G401.6 (cell line): ENCODE measurements around the gene BACH2.
"Not testable (repeated sequence)": the region's sequence is repeated elsewhere in the genome, so short reads cannot be mapped to it uniquely, and the experiment has no call there.

Source experiments
- FAIRE-seq: peaks from 2 replicates; lab custom pipeline; 2012; peaks lifted over from hg19 to GRCh38; lab: Jason Lieb, UNC

Gene BACH2

DNA sequence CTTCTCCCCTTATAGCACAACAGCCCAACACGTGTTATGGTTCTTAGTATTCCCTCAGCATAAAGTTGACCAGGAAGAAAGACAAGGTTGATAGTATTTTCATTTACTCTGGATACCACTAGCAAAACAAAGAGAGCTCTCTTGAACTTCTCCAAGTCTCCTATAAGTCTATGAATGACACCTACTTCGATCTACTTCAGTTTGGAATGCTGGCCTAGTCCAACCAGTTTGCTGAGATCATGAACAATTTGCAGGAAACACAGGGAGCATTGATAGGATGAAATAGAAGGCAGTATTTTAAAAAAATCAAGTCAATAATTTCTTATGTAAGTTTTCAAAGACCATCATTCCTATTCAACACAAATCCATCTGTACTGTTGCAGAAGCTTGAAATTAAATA, 308.8 kb downstream of the BACH2 start:
- FAIRE-seq: no peak

DNA sequence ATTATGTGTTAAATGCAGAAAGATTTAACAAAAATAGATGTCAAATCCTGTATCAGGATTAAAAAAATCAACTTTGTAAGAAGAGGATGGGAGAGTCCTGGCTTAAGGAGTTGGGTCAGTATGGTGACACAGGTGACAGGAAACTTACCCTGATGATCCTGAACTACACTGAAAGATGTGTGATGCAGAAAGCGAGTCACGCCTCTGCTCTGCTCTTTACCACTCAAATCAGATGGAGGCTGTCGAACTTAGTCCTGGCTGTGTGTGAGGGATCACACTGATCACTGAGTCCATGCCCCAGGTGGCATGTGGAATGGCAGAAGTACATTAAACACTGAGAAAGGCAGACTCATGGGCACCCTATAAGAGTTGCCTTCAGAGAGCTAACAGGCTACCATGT, 309.5 kb downstream of the BACH2 start:
- FAIRE-seq: no peak

DNA sequence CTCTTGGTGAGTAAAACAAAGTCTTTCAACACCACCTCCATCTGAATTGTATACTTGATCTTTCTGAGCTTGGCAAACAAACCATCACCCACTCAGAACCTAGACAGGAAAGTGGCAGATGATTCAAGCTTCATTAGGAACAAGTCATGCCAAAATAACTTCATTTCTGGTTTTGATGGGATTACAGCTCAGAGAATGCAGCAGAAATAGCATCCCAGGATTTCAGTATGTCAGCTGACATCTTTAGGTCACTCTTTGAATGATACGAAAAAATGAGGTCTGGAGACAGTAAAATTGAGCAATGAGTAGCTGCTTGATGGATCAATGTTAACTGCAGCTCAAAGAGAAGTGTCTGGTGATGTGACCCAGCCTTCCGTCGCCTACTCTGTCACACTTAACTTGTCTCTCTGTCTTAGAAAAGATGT, 310.0 kb downstream of the BACH2 start:
- no peak for FAIRE-seq

DNA sequence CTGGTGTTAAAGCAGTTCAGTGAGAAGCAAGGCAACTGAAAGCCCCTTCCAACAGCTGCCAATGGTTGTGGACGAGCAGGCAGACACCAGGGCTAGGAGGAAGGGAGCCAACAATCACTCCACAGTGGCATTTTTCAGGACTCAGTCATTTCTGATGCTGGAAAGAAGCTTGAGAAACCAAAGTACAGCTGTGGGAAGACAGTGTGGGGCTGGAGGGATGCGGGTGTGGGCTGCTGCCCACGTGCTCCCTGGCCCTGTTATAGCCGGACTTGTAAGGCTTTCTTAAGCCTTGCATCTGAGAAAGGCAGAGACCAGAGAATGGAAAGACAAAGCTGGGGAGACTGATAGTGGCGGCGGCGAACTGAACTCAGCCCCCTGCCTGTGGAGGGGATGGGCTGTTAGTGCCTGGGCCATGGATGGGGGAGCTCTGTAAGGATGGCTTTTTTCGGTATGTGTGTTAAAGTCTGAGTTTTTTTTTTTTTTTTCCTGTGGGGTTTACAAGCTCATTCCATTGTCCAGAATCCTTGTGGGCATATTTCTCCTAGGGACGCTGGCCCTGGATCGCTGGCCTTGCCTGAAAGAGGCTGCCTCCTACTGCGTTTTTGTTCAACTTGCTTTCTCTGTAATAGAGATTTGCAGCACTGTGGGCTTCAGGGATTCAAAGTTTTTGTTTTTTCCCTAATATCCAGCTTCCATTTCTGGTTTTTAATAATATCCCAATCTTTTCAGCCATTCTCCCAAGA, 310.7 kb downstream of the BACH2 start:
- FAIRE-seq: no peak

DNA sequence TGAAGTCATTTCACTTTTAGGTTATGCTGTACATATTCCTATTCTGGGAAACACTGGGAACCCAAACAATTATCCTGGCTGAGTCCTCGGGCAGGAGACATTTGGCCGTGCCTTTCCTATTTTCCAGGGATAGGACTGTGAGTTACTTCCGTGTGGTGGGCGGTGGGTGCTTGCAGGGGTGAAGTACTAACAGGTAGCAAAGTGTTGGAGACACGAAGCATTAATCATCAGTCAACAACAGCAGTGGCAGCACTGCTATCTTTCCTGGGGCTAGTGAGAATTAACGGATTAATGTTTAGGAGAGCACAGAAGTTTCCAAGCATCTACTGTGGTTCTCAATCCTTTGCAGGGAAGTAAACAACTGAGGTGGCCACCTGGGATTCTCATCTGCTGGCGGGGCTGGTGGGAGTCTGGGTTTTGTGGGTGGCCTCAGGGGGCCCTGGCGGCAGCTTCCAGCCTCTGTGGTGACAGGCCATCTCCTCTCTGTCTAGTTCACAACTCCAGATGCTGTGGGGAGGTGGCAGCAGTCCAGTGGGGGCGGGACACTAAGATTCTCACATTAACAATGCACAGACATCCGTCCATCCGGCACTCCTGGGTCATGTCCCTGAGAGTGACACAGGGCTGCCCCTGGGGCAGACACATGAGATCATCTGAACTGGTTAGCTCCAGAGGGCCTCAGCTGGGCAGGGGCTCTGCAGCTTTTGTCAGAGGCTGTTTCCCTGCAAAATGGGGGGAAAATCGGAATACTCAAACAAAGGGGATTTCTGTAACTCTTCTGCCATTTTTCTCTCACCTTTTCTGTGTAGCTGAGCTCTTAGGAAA, 311.5 kb downstream of the BACH2 start:
- no peak for FAIRE-seq

DNA sequence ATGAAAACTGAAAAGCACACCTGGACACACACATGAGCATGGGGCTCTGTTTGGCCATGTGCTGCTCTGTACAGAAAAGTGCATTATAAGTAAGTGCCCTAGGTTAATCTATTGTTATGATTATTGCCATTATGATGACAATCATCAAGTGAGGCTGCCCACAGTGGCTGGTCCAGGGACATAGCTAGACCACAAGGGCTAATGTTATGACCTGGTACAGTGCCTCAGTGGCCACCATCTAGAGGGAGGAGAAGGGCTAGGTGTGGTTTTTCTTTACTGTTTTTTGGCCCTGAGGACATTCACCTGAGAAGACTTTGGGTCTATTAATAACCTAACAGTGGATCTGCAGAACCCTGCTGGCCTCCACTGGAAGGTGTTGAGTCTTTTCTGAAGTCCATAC, 316.3 kb downstream of the BACH2 start:
- no peak for FAIRE-seq

DNA sequence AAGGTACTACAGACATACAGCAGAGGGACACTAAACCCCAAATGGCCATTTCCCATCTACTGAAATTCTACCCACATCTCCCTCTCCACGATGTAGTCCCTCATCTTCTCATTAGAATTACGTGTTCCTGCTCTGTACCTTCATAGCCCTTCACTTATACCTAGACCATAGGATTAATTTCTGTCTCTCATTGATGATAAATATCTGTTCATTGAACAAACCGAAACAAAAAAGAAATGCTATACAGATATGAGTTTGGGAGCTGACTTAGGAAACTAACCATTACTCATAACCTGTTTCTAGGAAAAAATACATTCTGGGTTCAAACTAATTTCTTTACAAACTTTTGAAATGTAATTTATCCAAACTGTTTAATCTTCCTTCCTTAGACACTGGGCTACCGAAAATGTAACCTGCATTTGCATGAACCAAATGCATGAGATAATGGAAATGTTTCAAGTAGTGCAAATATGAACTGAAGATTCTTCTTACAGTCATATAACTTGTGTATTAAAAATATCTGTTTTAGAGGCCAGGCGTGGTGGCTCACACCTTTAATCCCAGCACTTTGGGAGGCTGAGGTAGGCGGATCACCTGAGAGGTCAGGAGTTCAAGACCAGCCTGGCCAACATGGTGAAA, 317.0 kb downstream of the BACH2 start:
- FAIRE-seq: no peak

DNA sequence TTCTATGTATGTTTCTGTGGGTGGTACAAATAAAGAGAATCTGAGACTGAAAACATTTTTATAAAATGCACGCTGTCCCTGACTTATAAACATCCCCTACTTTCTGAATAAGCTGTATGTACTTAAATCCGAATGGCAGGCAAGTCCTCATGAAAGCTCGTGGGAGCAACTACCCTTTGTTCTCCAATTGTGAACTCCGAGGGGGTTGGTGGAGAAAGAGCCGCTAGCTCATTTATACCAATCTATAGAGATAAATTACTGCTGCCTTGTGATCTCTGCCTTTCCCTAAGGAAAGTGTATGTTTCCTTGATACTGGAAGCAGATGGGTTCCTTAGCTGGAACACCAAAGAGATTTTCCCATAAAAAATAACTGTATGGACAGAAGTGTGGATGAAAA, 317.9 kb downstream of the BACH2 start:
- FAIRE-seq: no peak

DNA sequence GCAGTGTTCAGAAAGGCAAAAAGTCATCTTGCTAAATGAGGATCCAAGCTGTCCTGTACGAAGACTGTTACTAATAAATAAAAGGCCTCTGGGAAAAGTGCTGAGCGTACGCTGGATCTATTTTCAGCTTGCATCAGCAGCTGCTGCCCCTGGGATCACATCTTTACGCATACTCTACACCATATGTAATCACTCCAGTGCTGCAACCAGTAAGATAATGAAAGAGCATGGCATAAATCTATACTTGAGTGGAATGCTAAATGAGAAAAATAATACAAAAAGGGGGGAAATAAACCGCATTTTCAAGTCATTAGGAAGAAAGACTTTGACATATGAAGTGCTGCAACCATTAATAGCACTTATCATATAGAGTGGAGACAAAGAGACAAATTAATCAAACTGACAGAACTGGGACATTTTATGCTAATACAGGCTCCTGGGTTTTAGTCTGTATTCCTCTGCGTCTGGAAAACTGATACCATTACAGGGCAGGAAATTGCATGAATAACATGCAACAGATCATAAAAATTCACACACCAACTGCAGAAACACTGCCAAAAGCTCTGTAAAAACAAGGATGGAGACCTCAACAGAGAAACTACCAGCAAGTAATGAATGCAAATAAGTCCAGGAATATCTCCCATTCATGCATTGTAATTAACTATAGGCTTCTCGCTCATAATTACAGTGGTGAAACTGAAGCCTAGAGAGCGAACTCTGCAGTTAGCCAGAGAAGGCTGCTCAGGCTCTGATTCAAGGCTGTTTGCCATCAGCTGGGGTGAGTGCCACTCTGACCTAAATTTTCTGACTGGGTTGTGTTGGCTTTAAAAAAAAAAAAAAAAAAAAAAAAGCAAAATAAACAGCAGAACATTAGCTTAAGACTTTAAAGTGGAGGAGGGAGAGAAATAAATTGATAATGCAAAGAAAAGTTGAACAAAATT, 318.6 kb downstream of the BACH2 start:
- no peak for FAIRE-seq

DNA sequence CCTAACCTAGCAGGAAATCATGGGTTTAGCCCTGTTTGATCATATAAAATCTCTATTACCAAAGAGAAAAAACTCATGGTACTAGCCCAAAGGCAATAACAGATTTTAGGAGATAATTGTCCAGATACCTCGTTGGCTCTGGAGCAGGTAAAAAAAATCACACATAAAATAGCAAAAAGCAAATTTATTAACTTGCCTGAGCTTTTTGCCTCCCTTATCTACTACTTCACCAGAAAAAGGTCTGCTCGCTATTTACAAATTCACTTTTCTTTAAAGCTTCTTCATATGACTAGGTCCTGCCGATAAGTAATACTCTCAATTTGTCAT, 320.0 kb downstream of the BACH2 start:
- FAIRE-seq: no peak

DNA sequence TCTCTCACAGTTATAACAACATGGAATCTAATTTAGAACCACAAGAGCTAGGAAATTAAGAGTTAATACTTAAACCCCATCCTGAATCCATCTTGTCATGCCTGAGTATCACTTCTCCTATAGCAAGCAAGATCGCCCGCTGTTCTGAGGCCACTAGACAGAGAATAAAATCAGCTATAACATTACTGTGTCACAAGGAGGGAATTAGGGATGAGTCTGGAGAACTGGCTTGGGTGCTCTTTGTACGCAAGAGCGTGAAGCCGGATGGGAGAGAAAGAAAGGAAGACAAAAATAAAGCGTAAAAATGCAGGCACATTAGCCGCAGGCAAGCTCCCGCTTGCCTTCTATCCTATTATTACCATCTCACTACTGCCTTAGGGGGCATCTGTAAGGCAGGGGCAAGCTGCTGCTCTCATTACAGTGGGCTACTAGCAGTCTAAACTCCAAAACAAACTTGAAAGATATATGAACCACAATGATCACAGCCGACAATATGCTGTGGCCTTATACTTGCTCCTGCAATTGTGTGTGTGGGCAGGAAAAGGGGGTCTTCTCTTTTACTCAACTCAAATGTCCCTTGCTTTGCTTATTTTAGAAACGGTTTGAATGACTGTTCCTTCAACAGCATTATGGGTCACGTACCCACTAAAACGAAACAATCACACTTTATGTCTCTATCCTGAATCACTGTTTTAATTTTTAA, 320.5 kb downstream of the BACH2 start:
- no peak for FAIRE-seq

DNA sequence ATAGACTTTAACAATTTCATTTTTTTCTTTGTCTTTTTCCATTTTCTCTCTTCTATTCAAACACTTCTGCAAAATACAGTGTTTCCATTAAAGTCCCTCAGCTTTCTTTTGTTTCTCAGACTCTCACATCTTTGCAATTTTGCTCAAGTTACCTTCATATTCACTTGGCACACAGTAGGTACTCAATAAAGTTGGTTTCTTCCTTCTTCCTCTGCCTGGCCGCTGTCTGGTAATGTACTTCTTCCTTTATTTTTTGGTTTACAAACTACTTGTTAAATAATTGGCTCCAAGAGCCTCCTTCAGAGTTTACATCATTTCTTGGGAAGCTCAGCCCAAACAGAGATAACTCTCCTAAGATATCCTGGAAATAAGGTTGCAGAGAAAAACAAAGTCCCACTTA, 321.3 kb downstream of the BACH2 start:
- no peak for FAIRE-seq

DNA sequence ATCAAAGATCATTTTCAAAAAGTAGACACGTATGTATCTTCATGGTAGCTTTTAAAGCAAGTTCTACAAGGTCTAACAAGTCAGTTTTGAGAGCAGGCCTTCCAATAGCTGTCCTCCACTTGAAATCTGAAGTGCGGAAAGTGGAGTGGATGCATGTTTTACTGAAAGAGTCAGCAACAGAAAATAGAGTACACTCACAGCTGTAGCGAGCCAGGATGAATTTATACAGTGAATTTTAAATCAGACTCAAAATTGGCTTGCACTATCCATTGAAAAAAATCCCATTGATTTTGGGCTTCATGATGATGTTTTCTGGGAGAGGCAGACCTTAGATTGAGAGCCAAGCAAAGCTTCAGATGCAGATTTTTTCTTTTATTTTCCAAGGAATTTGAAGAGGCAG, 321.8 kb downstream of the BACH2 start:
- FAIRE-seq: no peak

DNA sequence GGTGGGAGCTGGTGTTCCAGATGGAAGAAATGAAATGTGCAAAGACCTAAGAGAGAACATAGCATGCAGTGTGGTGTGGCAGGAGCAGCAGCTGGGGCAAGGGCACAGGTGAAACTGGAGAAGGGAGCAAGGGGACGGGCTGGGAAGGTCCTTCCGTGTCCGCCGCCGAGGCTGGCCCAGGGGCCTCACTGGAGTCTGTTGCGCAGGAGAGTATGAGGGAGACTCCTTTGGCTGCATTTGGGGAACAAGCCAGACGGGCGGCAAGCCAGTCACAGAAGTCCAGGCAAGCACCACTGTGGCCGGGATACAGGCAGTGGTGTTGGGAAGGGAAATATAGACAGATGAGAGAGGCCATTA, 324.6 kb downstream of the BACH2 start:
- FAIRE-seq: no peak

DNA sequence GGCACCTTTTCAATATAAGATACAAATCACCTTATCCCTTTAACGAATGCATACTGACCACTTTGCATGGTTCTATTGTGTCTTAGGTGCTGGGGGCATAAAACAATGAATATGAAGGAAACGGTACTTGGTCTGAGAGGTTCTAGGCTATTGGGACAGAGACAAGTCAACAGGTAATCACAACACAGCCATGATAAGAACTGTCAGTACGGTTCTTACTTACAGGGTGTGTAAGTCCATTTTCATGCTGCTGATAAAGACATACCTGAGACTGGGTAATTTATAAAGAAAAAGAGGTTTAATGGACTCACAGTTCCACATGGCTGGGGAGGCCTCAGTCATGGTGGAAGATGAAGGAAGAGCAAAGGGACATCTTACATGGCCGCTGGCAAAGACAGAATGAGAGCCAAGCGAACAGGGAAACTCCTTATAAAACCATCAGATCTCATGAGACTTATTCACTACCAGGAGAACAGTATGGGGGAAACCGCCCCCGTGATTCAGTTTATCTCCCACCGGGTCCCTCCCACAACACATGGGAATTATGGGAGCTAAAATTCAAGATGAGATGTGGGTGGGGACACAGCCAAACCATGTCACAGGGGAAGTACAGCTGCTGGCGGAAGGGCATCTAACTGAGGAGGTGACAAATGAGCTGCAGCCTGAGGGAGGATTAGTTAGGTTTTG, 325.2 kb downstream of the BACH2 start:
- not testable (repeated sequence) for FAIRE-seq

DNA sequence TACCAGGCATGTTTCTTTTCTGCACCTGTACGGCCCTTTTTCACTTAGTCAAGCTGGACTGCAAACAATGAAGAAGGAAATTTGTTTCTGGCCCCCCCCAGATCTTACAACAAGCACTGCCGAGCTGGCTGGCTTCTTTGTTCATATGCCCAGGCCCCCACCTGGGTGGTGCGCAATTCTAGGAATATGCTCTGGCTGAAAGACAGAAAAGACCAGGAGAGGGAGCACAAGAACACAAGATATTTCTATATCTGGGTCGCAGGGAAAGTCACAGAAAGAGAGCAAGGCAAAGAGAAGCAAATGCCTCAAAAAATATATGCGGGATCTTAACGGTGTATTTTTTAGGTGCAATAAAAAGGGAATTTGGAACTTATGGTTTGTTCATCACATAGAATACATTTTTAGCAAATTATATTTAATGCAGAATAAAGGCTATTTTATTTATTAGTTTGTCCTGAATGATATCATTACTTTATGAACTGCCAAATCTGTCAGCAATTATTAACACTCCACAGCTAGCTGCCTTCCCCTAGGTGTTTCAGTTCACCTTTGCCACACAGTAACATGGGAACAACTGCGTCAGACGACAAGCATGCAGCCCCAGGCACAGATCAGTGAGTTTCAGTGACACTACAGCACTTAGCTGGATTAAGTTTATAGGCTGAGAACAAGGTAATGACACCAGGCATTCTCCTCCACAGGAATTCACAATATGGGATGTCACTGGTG, 325.9 kb downstream of the BACH2 start:
- no peak for FAIRE-seq

DNA sequence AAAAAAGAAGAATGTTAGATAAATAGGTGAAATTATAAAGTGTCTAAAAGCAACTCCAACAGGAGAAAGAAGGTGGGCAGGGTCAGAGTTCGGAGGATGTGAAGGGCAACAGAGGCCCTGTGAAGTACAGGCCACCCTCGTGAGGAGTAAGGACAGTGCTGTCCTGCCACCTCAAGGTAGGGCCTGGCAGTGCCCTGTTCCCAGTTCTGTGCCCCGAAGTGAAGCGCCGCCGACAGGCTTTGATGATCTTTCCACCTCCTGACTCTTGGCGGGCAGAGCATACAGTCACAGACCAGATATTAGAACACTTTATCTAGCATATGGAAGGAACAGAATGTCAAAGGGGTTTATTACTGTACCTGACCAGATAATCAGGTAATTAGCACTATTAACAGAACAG, 326.6 kb downstream of the BACH2 start:
- FAIRE-seq: no peak

DNA sequence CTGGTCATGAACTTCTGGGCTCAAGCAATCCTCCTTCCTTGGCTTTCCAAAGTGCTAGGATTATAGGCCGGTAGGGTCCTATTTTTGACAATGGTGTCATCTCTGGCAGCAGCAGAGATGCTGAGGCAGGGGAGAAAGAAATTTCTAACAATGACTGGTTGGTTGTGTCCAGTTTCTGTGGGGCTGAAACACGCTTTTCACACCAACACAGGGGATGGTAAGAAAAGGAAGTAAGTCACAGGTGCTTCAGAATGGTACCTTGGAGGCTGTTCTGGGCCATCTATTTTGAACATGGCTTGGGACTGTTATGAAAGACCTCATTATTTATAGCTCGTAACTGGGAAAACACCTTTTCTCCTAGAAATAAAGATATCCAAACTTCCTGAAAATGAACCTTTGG, 329.7 kb downstream of the BACH2 start:
- no peak for FAIRE-seq

DNA sequence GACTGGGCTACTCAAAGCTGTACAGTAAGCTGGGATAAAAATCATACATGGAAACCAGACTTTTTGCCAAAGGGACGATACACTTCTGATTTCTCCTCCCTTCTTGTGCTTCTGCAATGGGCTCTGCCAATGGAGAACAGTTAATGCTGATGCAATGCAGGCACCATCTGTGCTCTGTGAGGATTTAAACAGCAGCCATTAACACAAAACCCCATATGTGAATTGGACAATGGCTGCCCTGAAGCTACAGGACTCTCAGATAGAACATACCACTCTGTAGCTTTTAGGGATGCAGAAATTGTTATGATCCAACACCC, 330.5 kb downstream of the BACH2 start:
- no peak for FAIRE-seq

DNA sequence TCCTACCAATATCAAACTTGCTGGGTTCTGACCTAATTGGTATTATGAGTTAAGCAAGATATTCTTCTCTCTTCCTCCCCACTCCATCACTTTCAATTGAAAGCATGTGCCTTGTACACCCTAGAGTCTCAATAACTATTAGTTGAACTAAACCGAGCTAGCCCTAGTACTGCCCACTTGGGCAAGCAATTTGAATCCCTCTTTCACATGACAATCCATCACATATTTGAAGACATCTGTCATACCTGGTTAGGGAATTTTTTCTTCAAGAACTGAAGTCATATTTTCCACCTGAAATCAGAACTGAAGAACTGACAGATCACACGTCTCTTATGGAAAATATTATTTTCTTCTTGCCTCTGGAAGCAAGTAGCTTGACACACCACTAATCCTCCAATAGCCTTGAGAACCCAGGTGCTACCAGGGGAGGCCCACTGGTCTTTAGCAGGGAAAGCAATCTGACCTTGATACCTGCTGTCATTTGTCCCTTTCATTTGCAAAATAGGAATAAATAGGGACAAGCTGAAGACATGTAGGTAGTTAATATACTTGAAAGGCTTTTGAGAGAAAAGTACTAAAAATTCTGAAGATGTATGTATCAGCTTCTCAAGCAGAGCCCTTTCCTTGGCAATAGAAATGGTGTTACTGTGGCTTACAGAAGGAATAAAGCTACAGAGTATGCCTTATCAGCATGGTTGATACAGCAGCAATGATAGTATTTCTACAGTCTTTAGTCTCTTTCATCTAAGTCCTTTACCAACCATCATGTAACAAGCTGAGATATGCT, 331.0 kb downstream of the BACH2 start:
- no peak for FAIRE-seq
